GM19193 (cell line): ENCODE data around the gene BICC1.

Experiments
- POLR2A ChIP-seq: IDR thresholded peaks from 4 replicates; pipeline ENCODE4 v1.6.1; 2011; ENCODE audit not compliant: insufficient read depth, insufficient read length; ENCODE audit errors: extremely low read depth

BICC1 gene

GRCh38 chr10:58746474-58747185 lies 234.0 kb downstream of the BICC1 start:
- TF ChIP-seq POLR2A, result no peak

- no peak for TF ChIP-seq POLR2A
Measured at GRCh38 chr10:58747687-58748086, 235.0 kb downstream of the BICC1 start.

- no peak for TF ChIP-seq POLR2A
Measured at GRCh38 chr10:58752665-58753064, 240.0 kb downstream of the BICC1 start.

- no peak for TF ChIP-seq POLR2A
Measured at GRCh38 chr10:58753425-58753824, 240.8 kb downstream of the BICC1 start.

GRCh38 chr10:58754469-58755339 lies 242.0 kb downstream of the BICC1 start:
- no peak for TF ChIP-seq POLR2A

- no peak for TF ChIP-seq POLR2A
Measured at GRCh38 chr10:58755340-58755610, 242.6 kb downstream of the BICC1 start.

GRCh38 chr10:58755677-58756076 lies 243.0 kb downstream of the BICC1 start:
- no peak for TF ChIP-seq POLR2A

DNA sequence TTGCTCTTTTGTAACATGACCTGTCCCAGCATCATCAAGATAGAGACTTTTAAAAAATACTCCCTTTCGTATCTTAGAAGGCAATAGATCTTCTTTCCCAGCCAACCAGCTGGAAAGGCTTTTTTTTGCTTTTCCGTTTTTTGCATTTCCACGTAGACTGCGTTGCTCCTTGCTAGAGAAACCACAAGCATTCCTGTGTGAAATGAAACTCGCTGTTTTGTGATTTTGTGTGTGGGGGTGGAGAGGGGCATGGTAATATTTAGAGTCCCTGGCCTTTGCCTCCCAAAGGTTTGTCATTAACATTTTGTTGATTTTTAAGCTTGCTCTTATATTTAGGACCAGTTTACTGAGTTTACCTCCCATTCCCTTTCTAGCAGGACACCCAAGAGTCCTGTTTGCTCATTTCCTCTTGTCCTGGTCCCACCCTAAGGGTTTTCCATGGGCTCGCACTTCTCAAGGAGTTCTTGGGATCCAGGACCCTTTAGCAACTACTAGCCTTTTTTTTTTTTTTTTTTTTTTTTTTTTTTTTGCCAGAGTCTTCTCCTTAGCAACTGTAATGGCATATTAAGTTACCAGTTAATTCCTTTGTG lies 243.6 kb downstream of the BICC1 start:
- TF ChIP-seq POLR2A, result no peak

DNA sequence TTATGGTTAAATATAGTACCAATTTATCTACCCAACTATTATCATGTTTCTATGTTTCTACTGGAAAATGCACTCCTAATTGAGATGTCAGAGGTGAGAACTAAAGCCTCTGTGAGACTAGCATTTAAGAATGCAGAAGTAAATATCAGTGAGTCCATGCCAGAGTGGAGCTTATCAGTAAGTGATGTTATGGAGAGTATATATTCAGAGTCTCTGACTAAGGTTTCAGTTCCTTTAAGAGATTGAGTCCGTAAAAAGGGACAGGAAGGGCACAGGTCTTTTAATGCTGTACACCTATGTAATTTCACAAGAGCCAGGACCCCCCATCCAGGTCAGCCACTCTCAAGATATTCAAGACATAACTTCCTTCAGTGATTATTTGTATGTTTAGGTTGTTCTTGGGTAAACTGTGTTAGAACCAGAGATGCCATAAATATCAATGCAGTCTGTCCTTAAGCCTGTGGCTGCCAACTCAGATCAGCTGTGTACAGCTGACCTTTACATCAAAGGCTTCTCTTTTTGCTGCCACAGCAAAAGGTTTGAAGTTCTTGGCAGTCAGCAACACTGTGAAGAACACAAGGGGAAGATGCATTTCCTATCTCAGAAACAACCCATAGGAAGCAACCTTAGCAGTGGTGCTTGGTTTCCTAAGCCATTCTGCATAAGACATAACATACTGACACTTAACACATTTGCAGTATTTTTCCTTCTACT lies 244.8 kb downstream of the BICC1 start:
- no peak for TF ChIP-seq POLR2A

GRCh38 chr10:58758321-58758720 lies 245.6 kb downstream of the BICC1 start:
- no peak for TF ChIP-seq POLR2A

DNA sequence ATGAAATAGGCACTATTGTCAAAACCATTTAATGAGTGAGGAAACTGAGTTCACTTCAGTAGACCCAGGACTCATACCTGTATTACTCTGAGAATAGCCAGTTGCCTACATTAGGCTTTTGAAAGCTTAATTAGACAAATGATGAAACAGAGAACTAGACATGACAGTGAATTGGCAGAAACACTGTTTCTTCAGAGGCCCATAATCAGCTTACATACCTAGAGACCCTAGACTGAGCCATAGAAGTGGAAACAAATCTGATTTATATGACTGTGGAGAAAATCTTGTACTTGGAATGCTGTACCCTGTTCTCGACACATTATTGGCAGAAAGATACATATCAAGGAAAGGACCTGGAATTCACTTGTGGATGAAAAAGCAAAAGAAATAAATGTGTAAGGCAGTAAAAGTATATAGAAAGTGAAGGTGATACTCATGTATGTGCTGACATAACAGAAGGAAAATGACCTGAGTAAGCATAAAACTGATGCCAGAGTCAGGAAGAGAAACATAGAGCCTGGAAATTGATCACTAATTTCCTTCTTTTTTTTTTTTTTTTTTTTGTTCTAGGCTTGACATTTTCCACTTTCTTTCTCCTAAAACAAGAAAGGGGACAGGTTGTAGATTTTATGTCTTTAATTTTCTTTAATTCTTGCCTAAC lies 251.5 kb downstream of the BICC1 start:
- TF ChIP-seq POLR2A, result no peak

DNA sequence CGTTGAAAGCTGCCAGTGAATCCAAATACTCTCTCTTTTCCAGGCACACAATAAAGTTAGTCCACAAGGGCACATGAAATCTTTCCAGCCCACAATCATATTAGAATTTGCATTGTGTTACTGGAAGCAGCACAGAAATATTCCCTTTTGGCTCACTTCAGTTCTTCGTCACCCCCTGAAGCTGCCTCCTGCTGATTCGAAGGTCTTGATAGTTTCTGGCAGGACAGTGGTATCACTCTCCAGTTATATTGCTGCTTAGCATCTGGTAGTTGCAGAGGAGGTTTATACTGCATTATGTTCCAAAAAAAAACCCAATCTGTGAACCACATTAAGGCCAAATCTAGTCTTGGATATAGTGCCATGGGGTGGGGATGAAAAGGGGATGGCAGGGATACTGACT lies 253.2 kb downstream of the BICC1 start:
- TF ChIP-seq POLR2A, result no peak

GRCh38 chr10:58767652-58768051 lies 255.0 kb downstream of the BICC1 start:
- no peak for TF ChIP-seq POLR2A

DNA sequence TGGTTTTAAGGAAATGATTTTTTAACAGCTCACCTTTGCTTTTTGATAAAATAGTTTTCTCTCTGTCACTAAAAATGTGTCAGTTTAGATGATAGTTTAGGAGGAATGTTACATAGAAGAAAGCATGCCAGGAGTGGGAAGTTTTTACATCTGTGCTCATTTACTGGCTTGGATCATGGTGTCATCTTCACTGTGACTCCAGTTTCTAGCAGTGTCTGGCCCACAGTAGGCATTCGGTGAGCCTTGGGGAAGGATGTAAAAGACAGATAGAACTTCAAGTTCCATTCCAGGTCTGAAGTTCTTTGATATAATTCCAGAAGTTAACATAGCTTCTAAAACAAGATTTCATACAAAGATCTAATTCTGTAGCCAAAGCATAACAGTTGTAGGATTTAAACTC lies 259.2 kb downstream of the BICC1 start:
- no peak for TF ChIP-seq POLR2A

DNA sequence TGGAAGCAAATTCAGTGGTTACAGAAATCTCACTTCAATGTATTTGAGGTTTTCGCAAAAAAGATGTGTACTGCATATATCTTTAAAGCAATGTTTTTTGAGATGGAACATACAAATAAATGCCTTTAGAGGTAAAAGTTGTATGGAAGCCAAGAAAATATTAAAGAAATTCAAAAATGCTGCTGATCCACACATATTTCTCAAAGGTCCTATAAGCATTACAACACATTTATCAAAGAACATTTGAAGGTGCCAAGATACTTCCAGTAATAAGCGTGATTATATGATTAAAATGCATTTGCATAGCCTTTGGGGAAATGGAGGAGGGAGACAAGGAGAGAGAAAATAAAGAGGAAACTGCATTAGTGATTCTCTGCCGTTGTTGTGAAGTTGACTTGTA lies 260.1 kb downstream of the BICC1 start:
- no peak for TF ChIP-seq POLR2A

- no peak for TF ChIP-seq POLR2A
Measured at GRCh38 chr10:58773341-58773740, 260.7 kb downstream of the BICC1 start.

DNA sequence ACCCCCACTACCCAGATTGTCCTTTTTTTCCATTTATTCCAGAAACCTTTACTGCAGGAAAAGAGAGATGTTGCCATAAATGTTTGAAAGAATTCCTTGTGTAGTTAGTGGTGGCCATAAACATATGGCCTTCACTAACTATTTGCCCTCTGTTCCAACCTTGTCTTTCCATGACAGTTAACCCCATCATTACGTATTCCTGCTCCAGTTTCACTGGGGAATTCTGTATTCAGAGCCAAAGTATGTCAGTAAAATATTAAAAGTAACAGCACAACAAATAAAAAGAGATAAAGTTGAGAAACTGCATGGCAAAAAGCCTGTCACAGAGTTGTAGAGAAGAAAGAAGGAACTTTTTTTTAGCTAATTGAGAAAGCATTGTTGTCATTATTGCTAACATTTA lies 261.3 kb downstream of the BICC1 start:
- TF ChIP-seq POLR2A, result no peak
